ENCODE results near the gene FOSL2. TPM values are rescaled to one million over a fixed set of nuclear protein-coding genes. Genes with fewer than 3 reads are reported as not detected.

FOSL2 gene
- total RNA-seq, 1 experiment from 2014 or later: 12.2 TPM

GRCh38 chr2:28457237-28457636, 64.6 kb downstream of the FOSL2 start:
- intact Hi-C loops (cut with micrococcal nuclease; ENCODE audit: unreplicated experiment): no loop called here
- no peak overlapping the region for H3K27ac ChIP-seq (ENCODE audit: low read depth, low read length, poor library complexity, severe bottlenecking)
- H3K4me1 ChIP-seq (ENCODE audit: insufficient read depth, low read length, poor library complexity, severe bottlenecking): no peaks in the 10 kb centered on the region
- no peak for DNase-seq (ENCODE audit: low spot score)
- CTCF ChIA-PET: no interaction called here
- POLR2A ChIA-PET (ENCODE audit: low non-redundant PET): no interaction called here
- no peaks in the 10 kb centered on the region for H3K27me3 ChIP-seq (replicated peaks; ENCODE audit: insufficient read depth, low read depth, low read length, poor library complexity)
- TF ChIP-seq CTCF (conservative IDR thresholded peaks at IDR 0.05; ENCODE audit: low read depth, low read length) (no peak), EZH2 (IDR thresholded peaks at IDR 0.05; ENCODE audit: borderline replicate concordance, low read depth, low read length, poor library complexity, severe bottlenecking) (no peak)
- H3K4me3 ChIP-seq (ENCODE audit: low read depth, low read length, poor library complexity, severe bottlenecking): no peak overlapping the region
- H3K9me3 ChIP-seq (ENCODE audit: low read depth, low read length, poor library complexity, severe bottlenecking): no peaks in the 10 kb centered on the region
- no TSS peak for BruUV-seq (replicated peaks)
- no peaks in the 10 kb centered on the region for H3K36me3 ChIP-seq (ENCODE audit: insufficient read depth, low read length, poor library complexity, severe bottlenecking)

- POLR2A ChIA-PET (ENCODE audit: low non-redundant PET): no interaction called here
- Histone ChIP-seq H3K27ac (ENCODE audit: low read depth, low read length, poor library complexity, severe bottlenecking) (no peak overlapping the region), H3K4me3 (ENCODE audit: low read depth, low read length, poor library complexity, severe bottlenecking) (no peak overlapping the region), H3K27me3 (replicated peaks; ENCODE audit: insufficient read depth, low read depth, low read length, poor library complexity) (no peaks in the 10 kb centered on the region), H3K4me1 (ENCODE audit: insufficient read depth, low read length, poor library complexity, severe bottlenecking) (no peaks in the 10 kb centered on the region), H3K9me3 (ENCODE audit: low read depth, low read length, poor library complexity, severe bottlenecking) (no peaks in the 10 kb centered on the region), H3K36me3 (ENCODE audit: insufficient read depth, low read length, poor library complexity, severe bottlenecking) (no peaks in the 10 kb centered on the region)
- intact Hi-C loops (cut with micrococcal nuclease; ENCODE audit: unreplicated experiment): no loop called here
- CTCF ChIA-PET: no interaction called here
- BruUV-seq (replicated peaks): no TSS peak
- no peak for DNase-seq (ENCODE audit: low spot score)
- TF ChIP-seq EZH2 (IDR thresholded peaks at IDR 0.05; ENCODE audit: borderline replicate concordance, low read depth, low read length, poor library complexity, severe bottlenecking) (no peak), CTCF (conservative IDR thresholded peaks at IDR 0.05; ENCODE audit: low read depth, low read length) (no peak)
These were observed 68.4 kb downstream of the FOSL2 start for GRCh38 chr2:28461056-28461455.

GRCh38 chr2:28462122-28462521, 69.5 kb downstream of the FOSL2 start:
- intact Hi-C loops (cut with micrococcal nuclease; ENCODE audit: unreplicated experiment): no loop called here
- Histone ChIP-seq H3K9me3 (ENCODE audit: low read depth, low read length, poor library complexity, severe bottlenecking) (no peaks in the 10 kb centered on the region), H3K4me1 (ENCODE audit: insufficient read depth, low read length, poor library complexity, severe bottlenecking) (peaks cover 4% of the 10 kb centered on the region), H3K4me3 (ENCODE audit: low read depth, low read length, poor library complexity, severe bottlenecking) (no peak overlapping the region), H3K27ac (ENCODE audit: low read depth, low read length, poor library complexity, severe bottlenecking) (no peak overlapping the region), H3K36me3 (ENCODE audit: insufficient read depth, low read length, poor library complexity, severe bottlenecking) (no peaks in the 10 kb centered on the region), H3K27me3 (replicated peaks; ENCODE audit: insufficient read depth, low read depth, low read length, poor library complexity) (no peaks in the 10 kb centered on the region)
- CTCF ChIA-PET: no interaction called here
- no peak for DNase-seq (ENCODE audit: low spot score)
- no TSS peak for BruUV-seq (replicated peaks)
- TF ChIP-seq CTCF (conservative IDR thresholded peaks at IDR 0.05; ENCODE audit: low read depth, low read length) (no peak), EZH2 (IDR thresholded peaks at IDR 0.05; ENCODE audit: borderline replicate concordance, low read depth, low read length, poor library complexity, severe bottlenecking) (no peak)
- POLR2A ChIA-PET (ENCODE audit: low non-redundant PET): no interaction called here

Measured in A673 (cell line).